HG03108 (cell line): ENCODE results near the gene XRCC4.
"Not testable (repeated sequence)": the region's sequence is repeated elsewhere in the genome, so short reads cannot be mapped to it uniquely, and the experiment has no call there.

Experiments used
- ATAC-seq: cut with Tn5 transposase; IDR thresholded peaks from one replicate; pipeline ENCODE4 v1.9.1; 2021; ENCODE audit warnings: moderate library complexity; ENCODE audit not compliant: unreplicated experiment

Gene XRCC4

DNA sequence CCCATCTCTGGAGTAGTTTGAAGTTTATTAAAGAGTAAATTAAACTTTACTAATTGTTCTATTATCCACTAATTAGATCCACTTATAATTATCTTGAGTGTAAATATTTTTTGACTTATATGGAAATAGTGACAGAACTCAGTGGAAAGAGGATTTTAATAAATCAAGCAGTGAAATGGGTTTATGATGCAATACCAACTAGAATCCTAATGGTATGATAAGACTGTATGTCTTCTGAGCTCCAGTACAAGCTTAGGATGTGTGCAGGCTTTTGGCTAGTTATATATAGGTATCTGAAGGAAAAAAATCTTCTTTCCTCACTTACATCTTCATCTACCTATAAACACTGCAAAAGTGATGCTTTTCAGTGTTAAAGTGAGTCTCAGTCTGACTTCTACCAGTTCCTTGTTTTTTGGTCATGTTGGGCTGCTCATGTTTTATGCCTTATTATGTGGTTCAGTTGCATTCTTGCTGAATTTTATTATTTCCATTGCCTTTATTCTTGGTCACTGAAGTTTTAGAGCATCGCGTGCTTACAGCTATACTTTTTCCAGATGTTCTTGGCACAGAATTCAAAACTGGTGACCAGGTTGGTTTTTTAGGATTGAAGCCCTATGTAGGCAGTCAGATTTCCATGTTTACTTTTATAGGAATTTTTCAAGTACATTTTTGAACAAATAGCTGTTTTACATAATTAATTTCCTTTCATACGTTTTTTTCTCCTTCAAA, 30.5 kb downstream of the XRCC4 start:
- no peak for ATAC-seq

DNA sequence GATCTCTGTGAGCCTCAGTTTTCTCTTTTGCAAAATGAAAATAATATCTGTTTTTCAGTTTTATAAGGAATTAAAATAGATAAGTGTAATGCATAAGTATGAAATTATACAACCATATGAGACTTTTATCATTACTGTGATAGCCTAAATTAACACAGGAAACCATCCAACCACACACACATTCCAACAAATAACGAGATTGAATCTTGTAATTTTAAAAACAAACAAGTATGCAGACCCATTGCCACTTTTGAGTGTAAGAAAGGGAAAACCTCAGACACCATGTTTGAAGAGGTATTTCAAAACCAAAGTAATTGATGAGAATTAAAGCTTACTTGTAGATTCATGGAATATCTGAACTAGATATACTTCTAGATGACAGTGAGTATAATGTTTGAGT, 32.0 kb downstream of the XRCC4 start:
- ATAC-seq, result no peak

DNA sequence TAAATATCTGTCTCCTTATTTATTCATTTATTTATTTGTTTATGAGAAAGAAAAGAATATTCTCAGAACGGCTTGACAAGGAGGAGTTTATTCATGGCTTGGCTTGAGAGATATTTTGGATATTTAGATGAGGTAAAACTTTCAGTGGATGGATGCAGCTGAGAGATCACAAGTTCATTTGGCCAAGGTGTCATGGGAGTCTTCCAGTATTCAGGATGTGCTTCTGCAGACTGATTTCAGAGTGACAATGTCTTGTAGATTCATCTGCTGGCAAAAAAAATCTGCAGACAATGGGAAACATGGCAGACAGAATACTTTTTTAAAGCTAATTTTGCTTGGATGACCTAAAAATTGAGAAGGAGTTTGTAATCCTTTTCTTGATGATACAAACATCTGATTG, 38.5 kb downstream of the XRCC4 start:
- no peak for ATAC-seq

DNA sequence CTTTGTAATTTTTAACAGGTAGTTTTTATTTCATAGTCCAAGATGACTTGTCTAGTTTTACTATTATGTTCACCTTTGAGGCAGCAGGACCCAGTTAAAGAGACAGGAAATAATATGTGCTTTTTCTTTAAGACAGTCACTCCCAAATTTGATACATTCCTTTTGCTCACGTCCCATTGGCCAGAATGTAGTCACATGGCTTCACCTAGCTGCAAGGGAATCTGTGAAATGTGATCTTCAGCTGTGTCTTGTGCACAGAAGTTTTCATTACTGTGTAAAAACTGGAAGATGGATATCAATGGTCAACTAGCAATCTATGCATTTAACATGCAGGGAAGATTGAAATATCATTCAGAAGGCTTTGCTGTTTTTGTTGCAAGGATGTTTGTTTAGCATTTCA, 41.1 kb downstream of the XRCC4 start:
- no peak for ATAC-seq

DNA sequence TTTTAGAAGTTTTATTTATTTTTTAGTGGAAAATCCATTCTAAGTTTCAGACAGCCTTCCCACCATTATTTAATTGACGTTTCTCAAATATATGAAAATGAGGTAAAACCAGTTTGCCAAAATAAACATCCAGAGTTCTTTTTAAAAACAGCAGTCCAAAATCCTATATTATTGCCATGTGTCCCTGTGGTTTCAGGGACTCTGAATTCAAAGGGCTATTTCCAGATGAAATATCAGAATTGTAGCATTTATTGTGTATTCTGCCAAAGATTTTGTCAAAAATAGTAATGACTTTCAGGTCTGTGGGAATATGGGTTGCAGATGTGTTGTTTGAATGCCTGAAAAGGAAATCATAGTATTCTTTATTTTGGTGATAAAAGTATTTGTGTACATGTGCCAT, 41.6 kb downstream of the XRCC4 start:
- ATAC-seq, result no peak

DNA sequence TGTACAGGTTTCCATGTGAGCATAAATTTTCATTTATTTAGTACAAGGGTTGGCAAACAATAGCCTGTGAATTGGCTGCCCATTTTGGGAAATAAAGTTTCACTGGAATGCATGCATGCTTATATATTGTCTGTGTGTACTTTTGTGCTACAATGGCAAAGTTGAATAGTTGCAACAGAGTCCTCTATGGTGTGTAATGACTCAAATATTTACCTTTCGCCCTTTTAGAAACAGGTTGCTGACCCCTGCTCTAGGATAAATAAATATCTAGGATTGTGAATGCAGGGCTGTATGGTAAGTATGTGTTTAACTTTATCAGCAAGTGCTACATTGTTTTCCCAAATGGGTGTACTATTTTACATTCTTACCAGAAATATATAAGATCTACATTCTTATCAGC, 47.2 kb downstream of the XRCC4 start:
- no peak for ATAC-seq

DNA sequence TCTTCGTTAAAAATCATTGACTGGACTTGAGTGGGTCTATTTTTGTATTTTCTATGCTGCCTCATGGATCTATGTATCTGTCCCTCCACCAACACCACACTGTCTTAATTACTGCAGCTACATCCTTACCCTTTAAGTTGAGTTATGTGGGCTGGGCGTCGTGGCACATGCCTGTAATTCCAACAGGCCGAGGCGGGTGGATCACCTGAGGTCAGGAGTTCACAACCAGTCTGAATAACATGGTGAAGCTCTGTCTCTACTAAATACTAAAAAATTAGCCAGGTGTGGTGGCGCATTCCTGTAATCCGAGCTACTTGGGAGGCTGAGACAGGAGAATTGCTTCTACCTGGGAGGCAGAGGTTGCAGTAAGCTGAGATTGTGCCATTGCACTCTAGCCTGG, 48.2 kb downstream of the XRCC4 start:
- no peak for ATAC-seq

DNA sequence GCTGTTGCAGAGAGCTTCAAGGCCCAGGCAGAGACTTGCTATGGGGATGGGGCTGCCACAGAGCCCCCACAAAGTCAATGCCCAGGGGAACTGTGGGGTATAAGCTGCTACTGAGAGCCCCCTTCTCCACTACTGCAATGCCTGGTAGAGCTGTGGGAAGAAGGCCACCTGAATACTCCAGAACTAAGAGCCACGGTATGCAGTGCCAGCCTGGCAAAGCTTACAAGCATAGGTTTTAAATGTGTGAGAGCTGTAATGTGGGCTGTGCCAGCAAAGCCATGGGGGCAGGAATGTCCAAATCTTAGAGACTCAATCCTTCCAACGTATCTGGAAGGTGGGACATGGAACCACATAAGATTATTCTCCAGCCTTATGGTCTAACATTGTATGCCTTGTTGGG, 49.2 kb downstream of the XRCC4 start:
- no peak for ATAC-seq

DNA sequence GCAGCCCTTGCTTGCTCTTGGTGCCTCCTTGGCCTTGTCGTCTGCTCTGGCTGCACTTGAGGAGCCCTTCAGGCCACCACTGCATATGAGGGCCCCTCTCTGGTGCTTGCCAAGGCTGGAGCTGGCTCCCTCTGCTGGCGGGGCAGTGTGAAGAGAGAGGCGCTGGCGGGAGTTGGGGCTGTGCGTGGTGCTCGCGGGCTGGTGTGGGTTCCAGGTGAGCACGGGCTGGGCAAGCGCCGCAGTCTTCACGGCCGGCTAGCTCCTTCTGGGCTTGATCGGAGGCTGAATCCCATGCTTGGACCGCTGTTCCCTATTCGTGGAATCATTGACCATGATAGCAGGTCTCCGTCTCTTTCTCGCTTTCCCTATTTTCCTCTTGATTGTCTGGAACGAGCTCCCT, 56.5 kb downstream of the XRCC4 start:
- ATAC-seq, result no peak

DNA sequence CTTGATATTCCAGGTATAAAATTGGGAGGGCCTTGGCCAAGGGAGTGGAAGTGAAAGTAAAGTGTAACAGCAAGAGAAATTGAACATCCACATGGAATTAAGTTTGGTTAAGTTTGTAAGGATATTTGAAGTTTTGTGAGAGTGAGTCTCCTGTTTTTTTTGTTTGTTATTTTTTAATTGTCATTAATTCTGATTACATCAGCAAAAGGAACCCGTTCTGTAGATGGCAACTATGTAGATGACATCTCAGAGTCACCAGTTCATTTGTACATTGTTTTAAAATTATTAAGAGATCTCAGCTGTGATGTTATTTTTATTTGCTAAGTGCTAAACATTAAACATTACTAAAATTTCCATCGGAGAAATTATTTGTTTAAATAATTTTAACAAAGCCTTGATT, 65.2 kb downstream of the XRCC4 start:
- no peak for ATAC-seq

DNA sequence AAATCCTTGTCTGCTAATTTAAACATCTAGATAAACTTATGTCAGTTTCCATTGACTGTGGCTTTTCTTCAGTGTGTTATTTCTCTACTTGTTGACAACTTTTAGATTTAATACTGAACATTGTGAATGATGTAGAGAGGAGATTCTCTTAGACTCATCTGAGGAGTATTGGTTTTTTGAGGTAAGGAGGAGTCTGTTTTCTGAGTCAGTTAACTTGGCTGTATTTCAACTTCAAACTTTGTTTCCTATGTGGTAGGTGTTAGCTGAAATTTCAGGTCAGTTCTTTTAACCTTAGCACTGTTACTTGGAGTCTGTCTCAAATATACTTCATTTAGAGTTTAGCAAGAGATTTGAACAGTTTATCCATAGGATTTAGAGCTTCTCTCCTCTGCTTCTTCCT, 67.9 kb downstream of the XRCC4 start:
- no peak for ATAC-seq

DNA sequence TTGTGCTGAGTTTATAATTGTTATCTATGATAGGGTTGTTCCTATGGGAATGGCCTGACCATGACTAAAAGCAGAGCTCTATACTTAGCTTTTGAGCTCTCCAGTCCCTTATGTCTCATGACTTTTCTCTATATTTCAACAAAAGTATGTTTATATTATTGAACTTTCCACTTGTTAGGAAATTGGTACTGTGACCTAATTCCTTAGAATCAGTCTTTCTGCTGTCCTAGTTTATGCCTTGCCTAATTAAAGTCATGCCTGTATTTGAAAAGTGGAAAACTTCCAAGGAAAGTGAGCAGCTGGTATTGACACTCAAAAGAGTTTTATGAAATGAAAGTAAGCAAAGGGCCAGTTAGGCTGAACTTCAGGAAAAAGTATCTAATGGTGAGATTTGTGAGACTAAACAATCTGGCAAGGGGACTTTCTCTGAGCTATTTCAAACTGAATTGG, 68.6 kb downstream of the XRCC4 start:
- ATAC-seq, result no peak

DNA sequence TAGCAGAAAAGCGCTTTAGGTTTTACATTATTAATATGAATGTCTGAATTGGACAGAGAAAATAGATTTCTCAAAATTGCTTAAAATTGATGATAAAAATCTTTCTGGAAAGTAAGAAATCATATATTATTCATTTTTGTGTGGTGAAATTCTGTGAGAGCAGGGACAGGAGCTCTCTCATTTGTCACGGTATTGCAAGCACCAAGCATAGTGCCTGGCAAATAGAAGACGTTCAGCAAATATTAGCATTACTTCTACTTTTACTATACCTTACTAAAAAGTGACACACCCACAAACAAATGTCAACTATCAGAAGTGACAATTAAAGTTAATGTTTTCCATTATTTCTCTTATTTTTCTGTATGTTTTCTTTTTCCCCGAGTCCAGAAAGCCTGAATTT, 69.1 kb downstream of the XRCC4 start:
- ATAC-seq, result no peak

DNA sequence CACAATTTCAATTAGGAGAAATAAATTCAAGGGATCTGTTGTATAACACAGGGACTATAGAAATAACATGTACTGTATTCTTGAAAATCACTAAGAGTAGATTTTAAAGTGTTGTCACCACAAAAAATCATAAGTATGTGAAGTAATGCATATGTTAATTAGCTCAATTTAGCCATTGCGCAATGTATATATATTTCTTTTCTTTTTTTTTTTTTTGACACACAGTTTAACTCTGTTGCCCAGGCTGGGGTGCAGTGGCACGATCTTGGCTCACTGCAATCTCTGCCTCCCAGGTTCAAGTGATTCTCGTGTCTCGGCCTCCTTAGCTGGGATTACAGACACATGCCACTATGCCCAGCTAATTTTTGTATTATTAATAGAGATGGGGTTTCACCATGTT, 70.2 kb downstream of the XRCC4 start:
- no peak for ATAC-seq

DNA sequence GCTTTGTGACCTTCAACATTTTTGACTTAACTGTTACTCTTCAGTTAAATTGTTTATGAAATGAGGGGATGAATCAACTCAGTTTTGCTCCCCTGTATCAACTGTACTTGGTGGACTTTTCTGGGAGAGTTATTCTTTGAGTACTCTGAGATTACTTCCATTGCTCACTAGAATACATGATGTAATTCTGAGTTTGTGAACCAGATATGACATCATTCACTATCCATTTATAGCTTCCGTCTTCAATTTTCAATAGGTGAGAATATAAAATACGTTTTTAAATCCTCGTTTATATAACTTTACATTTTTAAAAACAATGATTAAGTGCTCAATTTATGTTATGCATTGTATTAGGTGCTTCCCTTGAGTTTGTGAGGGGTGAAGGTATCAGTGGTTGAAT, 71.0 kb downstream of the XRCC4 start:
- ATAC-seq, result no peak

DNA sequence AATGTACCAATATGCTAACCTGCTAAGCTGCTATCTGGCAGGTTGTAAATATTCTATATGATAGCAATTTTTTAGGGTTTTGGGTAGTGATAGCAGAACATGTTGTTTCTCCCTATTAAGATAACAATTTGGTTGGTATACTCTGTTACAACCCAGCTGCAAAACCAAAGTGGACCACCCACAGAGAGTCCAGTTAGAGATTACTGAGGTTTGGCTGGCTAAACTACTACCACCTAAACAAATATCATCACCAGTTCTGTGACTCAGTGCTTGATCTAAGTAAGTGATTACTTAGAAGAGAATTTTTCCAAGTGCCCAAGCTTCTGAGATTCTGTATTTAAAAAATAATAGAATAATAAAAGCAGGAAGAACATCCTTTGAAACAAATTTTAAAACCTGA, 72.3 kb downstream of the XRCC4 start:
- no peak for ATAC-seq

DNA sequence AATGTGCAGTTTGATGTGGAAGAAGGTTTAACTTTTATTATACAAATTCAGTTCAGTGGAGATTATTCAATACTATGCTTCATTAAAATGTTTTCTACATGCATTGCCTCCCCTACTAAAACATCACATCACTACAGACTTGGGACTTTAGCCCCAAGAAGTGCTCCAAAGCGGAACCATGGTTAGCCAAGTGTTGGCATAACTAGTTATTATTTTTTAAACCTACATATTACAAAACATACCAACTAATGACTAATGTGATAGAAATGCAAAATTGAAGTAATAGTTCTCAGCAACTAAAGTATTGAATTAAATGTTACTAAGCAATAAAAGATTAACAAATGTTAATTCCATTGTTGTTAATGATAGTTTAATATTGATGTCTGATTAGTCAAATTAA, 74.5 kb downstream of the XRCC4 start:
- ATAC-seq, result no peak

DNA sequence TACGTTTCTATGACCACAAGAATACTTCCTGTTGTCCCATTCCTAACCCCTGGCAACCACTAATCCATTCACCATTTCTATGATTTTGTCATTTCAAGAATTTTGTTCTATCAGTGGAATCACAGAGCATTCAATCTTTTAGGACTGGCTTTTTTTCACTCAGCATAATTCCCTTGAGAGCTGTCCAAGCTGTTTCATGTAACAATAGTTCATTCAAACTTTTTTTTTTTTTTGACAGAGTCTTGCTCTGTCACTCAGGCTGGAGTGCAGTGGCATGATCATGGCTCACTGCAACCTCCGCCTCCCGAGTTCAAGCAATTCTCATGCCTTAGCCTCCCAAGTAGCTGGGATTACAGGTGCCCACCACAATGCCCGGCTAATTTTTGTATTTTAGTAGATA, 75.6 kb downstream of the XRCC4 start:
- not testable (repeated sequence) for ATAC-seq

DNA sequence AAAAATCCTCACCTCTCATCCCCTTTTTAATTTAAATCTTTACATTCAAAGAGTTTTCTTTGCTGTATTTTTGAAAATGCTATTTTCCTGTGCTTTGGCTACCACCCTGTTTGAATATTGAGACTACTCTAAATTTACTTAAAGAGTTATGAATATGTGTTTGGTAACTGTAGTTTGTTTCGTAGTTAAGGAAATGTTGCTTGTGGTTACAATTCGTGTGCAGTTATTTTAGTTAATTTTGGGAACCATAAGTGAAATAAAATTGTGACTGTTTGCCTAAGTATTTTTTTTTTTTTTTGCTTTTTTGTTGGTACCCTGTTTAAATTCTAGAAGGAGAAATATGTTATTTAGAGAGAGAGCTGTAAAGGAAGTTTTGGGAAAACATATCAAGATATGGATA, 78.7 kb downstream of the XRCC4 start:
- no peak for ATAC-seq

DNA sequence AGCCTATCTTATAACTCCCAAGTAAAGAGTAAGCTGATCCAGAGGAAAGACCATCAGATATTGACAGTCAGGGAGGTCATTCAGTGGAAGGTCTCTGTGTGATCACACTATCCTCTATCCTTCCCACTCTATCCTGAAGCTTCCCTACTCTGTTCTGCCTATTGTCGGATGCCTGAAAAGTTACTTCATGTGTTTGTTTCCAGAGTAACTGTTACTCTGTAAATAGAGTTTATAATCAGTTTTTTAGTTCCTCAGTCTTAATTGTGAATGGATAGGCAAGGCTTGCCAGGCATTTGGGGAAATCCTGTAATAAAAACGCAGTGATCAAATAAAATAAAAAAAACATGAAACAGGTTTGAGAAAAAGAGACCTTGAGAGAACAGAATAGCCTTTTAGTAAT, 79.8 kb downstream of the XRCC4 start:
- ATAC-seq, result no peak

DNA sequence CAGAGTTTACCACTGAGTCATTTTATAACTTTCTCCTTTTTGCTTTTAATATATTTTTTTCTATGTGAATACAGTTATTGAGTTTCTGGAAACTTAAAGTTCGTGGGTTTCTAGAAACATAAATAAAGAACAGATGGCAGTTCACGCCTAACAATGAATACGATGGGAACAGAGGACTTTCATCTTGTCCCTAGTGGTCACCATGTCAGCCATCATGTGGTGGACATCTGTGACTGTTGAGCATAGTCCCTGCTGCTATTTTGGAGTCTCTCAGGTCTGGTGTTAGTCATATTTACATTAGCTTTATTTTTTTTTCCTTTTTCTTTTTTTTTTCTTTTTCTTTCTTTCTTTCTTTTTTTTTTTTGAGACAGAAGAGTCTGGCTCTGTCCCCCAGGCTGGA, 85.3 kb downstream of the XRCC4 start:
- no peak for ATAC-seq

DNA sequence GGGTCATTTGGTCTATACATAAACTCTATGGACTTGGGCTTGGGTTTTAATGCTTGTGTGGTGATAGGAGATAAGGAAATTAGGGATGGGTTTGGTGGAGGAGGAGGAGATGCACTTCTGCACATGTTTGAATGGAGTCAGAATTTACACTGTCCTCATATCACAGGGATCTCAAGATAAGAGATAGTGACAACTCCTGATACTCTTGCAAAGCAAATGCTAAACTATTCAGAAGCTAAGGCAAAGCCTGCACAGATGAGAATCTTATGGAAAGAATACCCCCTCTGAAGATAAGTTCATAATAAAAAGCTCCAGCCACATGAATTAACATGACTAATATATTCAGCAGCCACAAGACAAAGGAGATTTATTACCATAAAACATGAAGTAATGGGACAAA, 90.2 kb downstream of the XRCC4 start:
- ATAC-seq, result no peak

DNA sequence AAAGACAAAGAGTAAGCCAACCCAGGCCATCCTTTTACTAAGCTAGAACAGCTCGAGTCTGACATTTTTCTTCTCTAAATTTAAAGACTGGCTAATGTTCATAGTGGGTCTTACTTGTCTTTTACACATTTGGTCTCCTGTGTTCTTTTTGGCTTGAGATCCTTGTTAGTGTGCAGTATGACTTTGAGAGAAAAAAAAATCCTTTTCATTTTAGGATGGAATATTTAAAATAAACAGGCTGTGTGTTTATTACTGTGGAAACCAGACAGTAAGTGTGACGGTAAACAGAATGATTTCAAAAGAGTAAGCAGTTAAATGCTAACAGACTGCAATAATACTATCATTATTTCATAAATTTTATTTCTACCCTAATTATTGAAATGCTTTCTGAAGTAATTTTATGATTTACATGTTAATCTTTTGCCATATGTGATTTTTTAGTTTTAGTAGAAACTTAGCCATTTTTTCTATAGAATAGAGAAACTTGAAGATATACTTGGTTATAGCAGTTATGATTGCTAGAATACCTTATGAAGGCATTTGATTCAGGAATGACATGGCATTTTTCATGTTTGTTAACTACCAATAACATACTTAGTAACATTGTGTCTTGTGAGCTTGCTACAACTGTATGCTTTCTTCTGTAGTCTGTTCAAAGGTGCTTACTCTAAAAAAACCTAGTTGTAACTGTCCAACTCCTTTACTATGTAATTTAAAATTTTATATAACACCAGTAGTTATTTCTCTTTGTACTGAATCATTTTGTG, 92.4 kb downstream of the XRCC4 start:
- ATAC-seq, result no peak
